HT1080 (cell line): Measurements from ENCODE around the gene DNAH17. TPM values are rescaled to one million over a fixed set of nuclear protein-coding genes. Genes with fewer than 3 reads are reported as not detected.

ENCODE experiments used
- DNase-seq: peaks from one replicate; pipeline ENCODE4 v3.0.0-alpha.2; 2015; ENCODE audit warnings: low read depth
- polyA plus RNA-seq, 2 experiments: library from polyadenylated mRNA; depleted of rRNA; stranded (reverse); fragments of >200 nt; gene quantifications; 2 replicates each; pipeline ENCODE4 v1.2.3, GENCODE V29; 2015
- total RNA-seq: library from RNA; depleted of rRNA; stranded (reverse); fragments of >200 nt; shearing (Covaris generic); gene quantifications from 2 replicates; pipeline ENCODE4 v1.2.3, GENCODE V29; 2014; rRNA removed

The DNAH17 gene, protein sequence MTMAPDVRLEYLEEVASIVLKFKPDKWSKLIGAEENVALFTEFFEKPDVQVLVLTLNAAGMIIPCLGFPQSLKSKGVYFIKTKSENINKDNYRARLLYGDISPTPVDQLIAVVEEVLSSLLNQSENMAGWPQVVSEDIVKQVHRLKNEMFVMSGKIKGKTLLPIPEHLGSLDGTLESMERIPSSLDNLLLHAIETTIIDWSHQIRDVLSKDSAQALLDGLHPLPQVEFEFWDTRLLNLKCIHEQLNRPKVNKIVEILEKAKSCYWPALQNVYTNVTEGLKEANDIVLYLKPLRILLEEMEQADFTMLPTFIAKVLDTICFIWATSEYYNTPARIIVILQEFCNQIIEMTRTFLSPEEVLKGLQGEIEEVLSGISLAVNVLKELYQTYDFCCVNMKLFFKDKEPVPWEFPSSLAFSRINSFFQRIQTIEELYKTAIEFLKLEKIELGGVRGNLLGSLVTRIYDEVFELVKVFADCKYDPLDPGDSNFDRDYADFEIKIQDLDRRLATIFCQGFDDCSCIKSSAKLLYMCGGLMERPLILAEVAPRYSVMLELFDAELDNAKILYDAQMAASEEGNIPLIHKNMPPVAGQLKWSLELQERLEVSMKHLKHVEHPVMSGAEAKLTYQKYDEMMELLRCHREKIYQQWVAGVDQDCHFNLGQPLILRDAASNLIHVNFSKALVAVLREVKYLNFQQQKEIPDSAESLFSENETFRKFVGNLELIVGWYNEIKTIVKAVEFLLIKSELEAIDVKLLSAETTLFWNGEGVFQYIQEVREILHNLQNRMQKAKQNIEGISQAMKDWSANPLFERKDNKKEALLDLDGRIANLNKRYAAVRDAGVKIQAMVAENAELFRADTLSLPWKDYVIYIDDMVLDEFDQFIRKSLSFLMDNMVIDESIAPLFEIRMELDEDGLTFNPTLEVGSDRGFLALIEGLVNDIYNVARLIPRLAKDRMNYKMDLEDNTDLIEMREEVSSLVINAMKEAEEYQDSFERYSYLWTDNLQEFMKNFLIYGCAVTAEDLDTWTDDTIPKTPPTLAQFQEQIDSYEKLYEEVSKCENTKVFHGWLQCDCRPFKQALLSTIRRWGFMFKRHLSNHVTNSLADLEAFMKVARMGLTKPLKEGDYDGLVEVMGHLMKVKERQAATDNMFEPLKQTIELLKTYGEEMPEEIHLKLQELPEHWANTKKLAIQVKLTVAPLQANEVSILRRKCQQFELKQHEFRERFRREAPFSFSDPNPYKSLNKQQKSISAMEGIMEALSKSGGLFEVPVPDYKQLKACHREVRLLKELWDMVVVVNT (N-terminal part only)
- total RNA-seq, result not detected in 2 replicates
- 0.09 and 0.10 TPM in 2 replicates for polyA plus RNA-seq (2015; cell fraction: cytosol; rRNA removed)
- polyA plus RNA-seq (2015; cell fraction: nucleus; rRNA removed), result 0.02 and 0.03 TPM in 2 replicates

DNA sequence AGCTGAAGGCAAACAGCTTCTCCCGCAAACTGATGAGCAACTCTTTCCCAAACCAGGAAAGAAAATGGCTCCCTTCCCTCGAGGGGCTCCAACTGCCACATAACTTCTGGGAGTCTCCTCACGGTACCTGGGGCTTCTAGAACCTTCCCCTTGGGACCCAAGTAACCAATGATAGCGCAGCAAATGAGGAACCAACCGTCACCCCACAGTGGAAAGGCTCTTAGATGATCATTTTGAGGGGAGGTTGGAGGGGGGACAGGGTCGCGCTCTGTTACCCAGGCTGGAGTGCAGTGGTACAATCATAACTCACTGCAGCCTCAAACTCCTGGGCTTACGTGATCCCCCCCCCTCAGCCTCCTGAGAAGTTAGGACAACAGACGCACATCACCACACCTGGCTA, at the start of gene DNAH17:
Gene DNAH17 (minus strand): TSS at position 101 of the 400 bp plus-strand sequence. CDS start 2,339 bp downstream, outside the sequence.
- no peak for DNase-seq

DNA sequence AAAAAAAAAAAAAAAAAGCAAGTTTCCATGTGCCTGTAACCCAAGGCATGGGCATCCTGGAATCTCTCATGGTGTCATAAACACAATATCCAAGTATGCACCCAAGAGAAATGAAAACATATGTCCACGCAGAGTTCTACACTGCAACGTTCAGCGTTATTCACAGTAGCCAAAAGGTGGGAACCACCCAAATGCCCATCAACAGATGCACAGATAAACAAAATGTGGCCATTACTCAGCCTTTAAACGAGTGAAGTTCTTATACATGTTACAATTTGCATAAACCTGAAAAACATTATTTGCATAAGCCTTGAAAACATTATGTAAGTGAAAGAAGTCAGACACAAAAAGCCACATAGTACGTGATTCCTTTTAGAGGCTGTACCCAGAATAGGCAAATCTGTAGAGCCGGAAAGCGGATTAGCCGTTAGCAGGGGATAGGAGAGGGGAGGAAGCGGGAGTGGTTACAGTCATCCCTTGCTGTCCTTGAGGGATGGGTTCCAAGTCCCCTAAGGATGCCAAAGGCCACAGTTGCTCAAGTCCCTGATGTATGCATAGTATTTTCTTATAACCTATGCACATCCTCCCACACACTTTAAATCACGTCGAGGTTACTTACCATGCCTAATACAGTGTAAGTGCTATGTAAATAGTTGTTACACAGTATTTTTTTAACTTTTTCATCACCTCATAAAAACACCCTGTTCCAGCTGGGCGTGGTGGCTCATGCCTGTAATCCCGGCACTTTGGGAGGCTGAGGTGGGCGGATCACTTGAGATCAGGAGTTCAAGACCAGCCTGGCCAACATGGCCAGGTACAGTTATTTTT, 47.3 kb upstream of the DNAH17 start:
- no peak for DNase-seq

GRCh38 chr17:78623541-78623940, 46.3 kb upstream of the DNAH17 start:
- DNase-seq, result no peak

GRCh38 chr17:78622491-78623265, 45.5 kb upstream of the DNAH17 start:
- DNase-seq, result no peak

GRCh38 chr17:78621720-78622490, 44.7 kb upstream of the DNAH17 start:
- no peak for DNase-seq

DNA sequence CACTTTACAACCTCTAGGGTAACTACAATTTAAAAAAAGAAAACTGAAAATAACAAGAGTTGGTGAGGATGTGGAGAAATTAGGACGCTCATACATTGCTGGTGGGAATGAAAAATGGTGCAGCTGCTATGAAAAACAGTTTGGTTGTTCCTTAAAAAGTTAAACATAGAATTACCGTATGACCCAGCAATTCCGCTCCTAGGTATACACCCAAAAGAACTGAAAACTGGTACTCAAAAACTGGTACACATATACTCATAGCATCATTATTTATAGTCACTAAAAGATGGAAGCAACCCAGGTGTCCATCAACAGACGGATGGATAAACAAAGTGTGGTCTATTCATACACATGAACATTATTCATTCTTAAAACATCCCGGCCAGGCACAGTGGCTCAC, 42.9 kb upstream of the DNAH17 start:
- DNase-seq, result no peak

DNA sequence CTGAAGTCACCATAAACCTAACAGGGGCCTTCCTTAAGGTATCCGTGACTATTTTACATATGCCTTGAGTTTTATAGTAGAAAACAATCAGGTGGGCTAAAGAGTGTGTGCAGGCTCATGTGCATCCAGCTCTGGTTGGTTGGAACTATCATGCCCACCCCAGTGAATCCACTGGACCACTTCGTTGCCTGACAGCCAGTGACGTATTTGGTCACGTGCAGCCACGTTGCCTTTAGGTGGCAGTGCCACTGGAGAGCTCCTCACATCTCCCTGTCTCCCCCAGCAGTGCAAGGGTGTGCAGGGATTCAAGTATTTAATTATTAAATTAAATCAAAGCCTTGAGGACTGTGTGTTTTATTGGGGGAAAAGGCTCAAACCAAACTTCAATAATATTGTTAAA, 42.1 kb upstream of the DNAH17 start:
- no peak for DNase-seq

DNA sequence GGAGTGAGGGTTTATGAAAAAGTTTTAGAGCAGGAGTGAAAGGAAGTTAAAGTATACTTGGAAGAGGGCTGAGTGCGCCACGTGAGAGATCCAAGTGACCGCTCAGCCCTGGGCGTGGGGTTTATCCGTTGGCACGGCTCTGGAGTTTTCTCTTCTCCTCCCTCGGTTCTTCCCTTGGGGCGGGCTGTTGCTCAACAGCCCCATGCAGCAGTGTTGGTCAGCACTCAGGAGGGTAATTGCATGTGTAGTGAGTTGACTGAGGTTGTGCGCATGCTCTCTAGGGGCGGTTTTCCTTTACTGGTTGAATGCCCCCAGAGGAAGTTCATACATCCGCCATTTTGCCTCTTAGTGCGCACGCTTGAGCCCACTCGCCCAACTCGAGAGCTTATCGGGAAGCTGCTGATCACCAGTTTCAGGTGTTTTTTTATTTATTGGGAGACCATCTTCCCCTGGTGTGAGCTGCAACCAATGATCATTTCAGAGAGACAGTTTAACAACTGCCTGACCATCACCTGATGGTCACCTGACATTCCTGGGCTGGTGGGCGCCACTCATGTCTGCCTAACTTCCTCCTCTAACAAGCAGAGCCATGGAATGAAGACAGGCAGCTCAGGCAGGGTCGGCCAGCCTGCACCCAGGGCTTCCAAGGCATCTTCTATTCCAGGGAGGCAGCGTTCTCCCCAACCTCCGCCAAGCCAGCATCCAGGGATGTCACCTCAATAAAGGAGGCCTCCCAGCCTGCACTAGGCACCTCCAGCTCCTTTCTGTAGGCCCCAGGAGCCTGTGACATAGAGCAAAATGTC, 41.3 kb upstream of the DNAH17 start:
- no peak for DNase-seq

DNA sequence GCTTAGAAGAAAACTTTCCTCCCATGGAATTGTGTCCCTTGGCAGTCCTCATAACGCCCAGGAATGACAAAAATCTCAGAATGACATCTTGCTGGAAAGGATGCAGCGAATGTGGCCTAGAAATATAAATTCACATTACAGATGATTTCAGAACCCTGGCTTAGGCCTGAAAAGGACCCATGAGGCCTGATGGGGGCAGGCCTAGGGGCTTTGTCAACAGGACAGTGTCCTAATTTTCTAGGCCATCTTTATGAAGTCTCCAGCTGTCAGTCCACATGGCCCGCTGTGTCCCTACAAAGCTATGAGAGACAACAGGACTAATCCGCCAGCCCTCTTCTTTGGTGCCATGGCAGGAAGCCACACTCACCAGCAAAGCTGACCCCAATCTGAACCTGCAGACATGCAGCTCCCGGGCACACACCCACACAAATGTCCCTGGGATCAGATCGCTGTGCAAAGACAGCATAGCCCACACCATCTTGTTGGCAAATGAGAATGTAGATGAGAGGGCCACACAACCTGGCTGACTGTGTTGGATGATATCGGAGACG, 40.4 kb upstream of the DNAH17 start:
- DNase-seq, result no peak

DNA sequence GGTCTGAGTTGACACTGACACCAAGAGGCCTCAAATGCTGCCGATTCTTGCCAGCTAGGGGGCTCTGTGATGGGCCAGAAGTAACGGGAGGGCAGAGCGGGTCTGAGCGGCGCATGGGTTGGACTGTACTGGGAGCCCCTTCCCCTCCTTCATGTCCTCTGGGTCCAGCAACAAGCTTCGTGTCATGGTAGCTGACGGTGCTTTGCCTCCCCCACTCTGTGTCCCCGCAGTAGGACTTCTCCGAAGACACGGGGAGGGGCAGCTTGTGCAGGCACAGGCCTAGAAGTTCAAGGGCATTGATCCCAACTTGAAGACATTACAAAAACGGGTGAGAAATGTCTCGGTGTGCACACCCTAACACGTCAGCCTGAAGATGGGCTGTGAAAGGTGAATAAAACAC, 39.8 kb upstream of the DNAH17 start:
- DNase-seq, result no peak

DNA sequence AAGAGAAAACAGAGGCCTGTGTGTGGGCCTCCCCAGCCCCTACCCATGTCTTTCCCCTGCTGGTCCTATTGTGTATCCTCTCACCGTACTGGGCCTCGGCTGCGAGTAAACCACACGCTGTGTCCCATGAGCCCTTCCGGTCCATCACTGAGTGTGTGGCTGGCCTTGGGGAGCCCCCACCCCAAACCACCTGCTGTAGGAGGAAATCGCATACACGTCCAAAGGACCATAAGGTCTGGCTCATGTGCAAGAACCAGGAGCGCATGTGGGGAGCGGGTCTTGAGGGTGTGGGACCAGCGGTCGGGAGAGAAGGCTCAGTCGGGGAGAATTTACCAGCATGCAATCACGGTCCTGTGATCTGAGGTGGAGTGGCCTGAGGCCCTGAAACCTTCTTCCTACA, 38.4 kb upstream of the DNAH17 start:
- DNase-seq, result no peak

- DNase-seq, result no peak
Measured at GRCh38 chr17:78613416-78613815, 36.2 kb upstream of the DNAH17 start.

- DNase-seq, result no peak
Measured at GRCh38 chr17:78611607-78612006, 34.4 kb upstream of the DNAH17 start.

- no peak for DNase-seq
Measured at GRCh38 chr17:78610951-78611511, 33.8 kb upstream of the DNAH17 start.

- no peak for DNase-seq
Measured at GRCh38 chr17:78609191-78609641, 32.0 kb upstream of the DNAH17 start.

DNA sequence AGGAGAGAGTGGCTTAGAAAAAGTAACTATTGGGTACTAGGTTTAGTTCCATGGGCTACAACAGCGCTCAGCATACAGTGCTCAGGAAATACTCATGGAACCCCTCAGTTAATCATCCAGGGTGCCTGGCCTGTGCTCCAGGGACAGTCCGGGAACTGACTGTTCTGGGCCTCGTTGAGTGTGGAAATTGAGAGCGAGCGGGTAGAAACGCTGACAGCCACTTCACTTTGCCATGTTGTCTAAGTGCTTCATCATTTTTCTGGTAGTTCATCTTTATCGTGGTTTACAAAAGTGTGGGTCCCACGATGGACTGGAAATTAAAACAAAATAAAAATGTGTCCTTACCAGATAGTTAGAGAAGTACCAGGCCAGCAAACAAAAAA, 31.6 kb upstream of the DNAH17 start:
- DNase-seq, result no peak

GRCh38 chr17:78608122-78608803, 31.1 kb upstream of the DNAH17 start:
- no peak for DNase-seq
